Activated B cell treated with CpG ODN at 0.5 μM for 24 hours (primary cell): ENCODE measurements around the gene NCF2. TPM values are rescaled to one million over a fixed set of nuclear protein-coding genes. Genes with fewer than 3 reads are reported as not detected.
A peak's percentile ranks its signal among the peaks of the same experiment; 100 is the strongest.

Source experiments
- ATAC-seq: fragments of 200-7000 bp; cut with Tn5 transposase; one replicate; pipeline ENCODE4 v1.10.0; 2021; ENCODE audit warnings: low read depth, mild to moderate bottlenecking, moderate library complexity
- CTCF ChIA-PET: fragments of 350-600 bp; sonication (Branson Sonifier 250); formaldehyde crosslinking; loops from one replicate; lab custom pipeline; 2021; ENCODE audit warnings: antibody characterized with exemption; lab: Charles Lee
- POLR2A ChIA-PET: fragments of 350-600 bp; sonication (Branson Sonifier 250); formaldehyde crosslinking; loops from one replicate; lab custom pipeline; 2021; ENCODE audit warnings: antibody characterized with exemption; lab: Charles Lee
- DNase-seq: peaks from one replicate; pipeline ENCODE4 v3.0.0; 2022
- H3K27ac Mint-ChIP-seq: one replicate; pipeline ENCODE4 v1.8.0; 2020; ENCODE audit warnings: mixed read lengths
- H3K27me3 Mint-ChIP-seq: one replicate; pipeline ENCODE4 v1.8.0; 2021; ENCODE audit warnings: mixed read lengths
- H3K36me3 Mint-ChIP-seq: one replicate; pipeline ENCODE4 v1.8.0; 2021; ENCODE audit warnings: low read depth, mixed read lengths
- H3K4me1 Mint-ChIP-seq: one replicate; pipeline ENCODE4 v1.8.0; 2021; ENCODE audit warnings: mixed read lengths
- H3K4me3 Mint-ChIP-seq: one replicate; pipeline ENCODE4 v1.8.0; 2020; ENCODE audit warnings: mild to moderate bottlenecking, mixed read lengths
- H3K9me3 Mint-ChIP-seq: one replicate; pipeline ENCODE4 v1.8.0; 2020; ENCODE audit warnings: mixed read lengths
- CTCF ChIP-seq: fragments of 200-600 bp; IDR thresholded peaks from one replicate; pipeline ENCODE4 v1.8.0; 2022; ENCODE audit warnings: antibody characterized with exemption, mild to moderate bottlenecking
- intact Hi-C: fragments of 100-400 bp; cut with micrococcal nuclease; formaldehyde crosslinking; loops from one replicate; pipeline ENCODE4 v1.15.1; 2024
- total RNA-seq: library from RNA; stranded (reverse); gene quantifications from 2 replicates; pipeline ENCODE4 v1.2.3, GENCODE V29; 2022

The NCF2 gene
- total RNA-seq, 1 donor from 2014 or later = 101 TPM

DNA sequence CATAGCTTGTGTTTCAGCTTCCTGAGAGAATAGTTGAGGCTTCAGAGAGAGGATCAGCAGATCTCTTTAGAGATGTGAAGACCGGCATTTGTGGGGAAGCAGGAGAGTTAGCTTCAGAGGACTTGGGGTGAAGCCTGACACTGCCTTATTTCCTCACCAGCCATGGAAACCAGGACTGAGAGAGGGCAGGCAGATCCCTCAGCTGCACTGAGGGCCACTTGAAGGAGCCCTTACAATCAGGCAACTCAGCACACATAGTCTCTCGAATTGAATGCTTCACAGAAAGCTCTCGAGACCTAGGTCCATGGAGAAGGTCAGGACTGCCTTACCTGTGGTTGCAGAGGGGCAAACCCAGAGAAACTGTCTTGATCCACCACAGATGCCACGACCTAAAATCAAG, 19.8 kb downstream of the NCF2 start:
- H3K4me3 Mint-ChIP-seq = no peak overlapping the region
- H3K36me3 Mint-ChIP-seq = peaks cover 74% of the 10 kb centered on the region
- intact Hi-C loops = no loop called here
- H3K9me3 Mint-ChIP-seq = no peaks in the 10 kb centered on the region
- TF ChIP-seq CTCF = no peak
- no peaks in the 10 kb centered on the region for H3K27me3 Mint-ChIP-seq
- ChIA-PET POLR2A (interaction anchor here (1.2 kb wide), 1 partner anchor 10 kb away, joined by 5 read pairs; no protein-coding TSS in a partner anchor), CTCF (interaction anchor here (0.9 to 2.0 kb wide), 2 partner anchors 10 to 29 kb away, joined by 3 to 6 read pairs; no protein-coding TSS in a partner anchor)
- DNase-seq = no peak
- no peak for ATAC-seq
- no peak overlapping the region for H3K27ac Mint-ChIP-seq
- peaks cover 24% of the 10 kb centered on the region for H3K4me1 Mint-ChIP-seq

DNA sequence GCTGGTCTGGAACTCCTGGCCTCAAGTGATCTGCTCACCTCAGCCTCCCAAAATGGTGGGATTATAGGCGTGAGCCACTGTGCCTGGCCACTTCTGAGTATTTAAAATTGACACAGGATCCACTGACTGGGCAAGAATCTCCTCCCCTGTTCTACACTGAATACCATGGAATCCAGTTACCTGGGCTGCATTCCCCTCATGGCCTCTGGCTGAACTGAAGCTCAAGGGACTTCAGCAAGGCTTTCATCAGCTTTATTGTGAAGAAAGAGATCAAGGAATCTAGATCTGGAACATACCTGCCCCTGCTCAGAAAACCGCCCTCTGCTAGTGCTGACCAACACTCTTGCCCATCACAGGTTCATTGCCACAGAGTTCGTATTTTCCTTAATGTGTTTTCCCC, 20.5 kb downstream of the NCF2 start:
- Mint-ChIP-seq H3K4me3 (no peak overlapping the region), H3K36me3 (peaks cover 78% of the 10 kb centered on the region), H3K27ac (no peak overlapping the region), H3K4me1 (peaks cover 24% of the 10 kb centered on the region), H3K27me3 (no peaks in the 10 kb centered on the region), H3K9me3 (no peaks in the 10 kb centered on the region)
- ATAC-seq (no peak), DNase-seq (no peak)
- intact Hi-C loops = loop anchor here (2.0 kb wide), 1 partner anchor 15 kb away; no protein-coding TSS in a partner anchor
- POLR2A ChIA-PET = interaction anchor here (1.0 to 2.0 kb wide), 2 partner anchors 20 to 21 kb away, joined by 5 to 6 read pairs; no protein-coding TSS in a partner anchor
- TF ChIP-seq CTCF = no peak
- CTCF ChIA-PET = interaction anchor here (0.9 to 2.0 kb wide), 2 partner anchors 11 to 29 kb away, joined by 3 to 6 read pairs; no protein-coding TSS in a partner anchor

- Mint-ChIP-seq H3K27me3 (no peaks in the 10 kb centered on the region), H3K4me3 (no peak overlapping the region), H3K36me3 (peaks cover 73% of the 10 kb centered on the region), H3K4me1 (peaks cover 24% of the 10 kb centered on the region), H3K27ac (no peak overlapping the region), H3K9me3 (no peaks in the 10 kb centered on the region)
- no peak for TF ChIP-seq CTCF
- no peak for DNase-seq
- ChIA-PET POLR2A (interaction anchor here (1.0 to 2.6 kb wide), 3 partner anchors 20 to 22 kb away, joined by 5 to 11 read pairs (median 6); partner anchors contain the start of gene NCF2), CTCF (interaction anchor here (1.1 to 2.0 kb wide), 2 partner anchors 11 to 18 kb away, joined by 5 to 6 read pairs; no protein-coding TSS in a partner anchor)
- no peak for ATAC-seq
- intact Hi-C loops = loop anchor here (2.0 kb wide), 1 partner anchor 14 kb away; no protein-coding TSS in a partner anchor
Measured at GRCh38 chr1:183569141-183569540, 21.1 kb downstream of the NCF2 start.

DNA sequence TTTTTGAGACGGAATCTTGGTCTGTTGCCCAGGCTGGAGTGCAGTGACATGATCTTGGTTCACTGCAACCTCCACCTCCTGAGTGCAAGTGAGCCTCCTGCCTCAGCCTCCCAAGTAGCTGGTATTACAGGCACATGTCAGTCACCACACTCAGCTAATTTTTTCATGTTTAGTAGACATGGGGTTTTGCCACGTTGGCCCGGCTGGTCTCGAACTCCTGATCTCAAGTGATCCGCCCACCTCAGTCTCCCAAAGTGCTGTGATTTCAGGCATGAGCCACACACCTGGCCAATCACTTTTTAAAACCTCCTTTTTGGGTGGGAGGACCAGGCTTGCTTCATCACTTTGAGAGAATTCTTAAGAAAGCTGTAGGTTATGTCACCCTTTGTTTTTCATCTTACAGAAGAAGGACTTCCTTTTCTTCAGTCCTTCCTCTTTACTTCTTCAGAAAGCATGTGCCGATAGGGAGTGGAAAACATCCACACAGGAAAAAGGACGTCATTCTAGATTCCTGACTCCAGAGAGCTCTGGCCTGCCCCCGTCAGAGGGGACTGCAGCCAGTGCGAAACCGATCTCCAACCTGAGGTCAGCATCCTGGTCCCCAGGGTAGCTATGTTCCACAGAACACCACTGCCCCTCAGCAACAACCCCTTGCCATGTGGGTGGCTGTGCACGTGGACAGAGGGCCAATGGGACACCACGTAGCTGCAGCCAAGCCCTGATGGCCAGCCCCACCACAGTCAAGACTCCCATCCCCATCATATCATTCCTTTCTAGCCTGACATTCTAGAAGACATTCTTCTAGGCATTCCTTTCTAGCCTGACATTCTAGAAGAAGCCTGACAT, 21.9 kb downstream of the NCF2 start:
- TF ChIP-seq CTCF = no peak
- H3K4me1 Mint-ChIP-seq = peaks cover 24% of the 10 kb centered on the region
- peak overlapping the region; percentile 32 for H3K27ac Mint-ChIP-seq
- no peaks in the 10 kb centered on the region for H3K27me3 Mint-ChIP-seq
- H3K9me3 Mint-ChIP-seq = no peaks in the 10 kb centered on the region
- no peak for ATAC-seq
- peaks cover 72% of the 10 kb centered on the region for H3K36me3 Mint-ChIP-seq
- ChIA-PET POLR2A (interaction anchor here (0.6 to 2.6 kb wide), 5 partner anchors 14 to 59 kb away, joined by 3 to 15 read pairs (median 6); partner anchors contain the start of gene NCF2), CTCF (interaction anchor here (0.6 to 2.0 kb wide), 6 partner anchors 12 to 346 kb away, joined by 3 to 6 read pairs (median 3); no protein-coding TSS in a partner anchor)
- intact Hi-C loops = loop anchor here (2.0 kb wide), 1 partner anchor 14 kb away; no protein-coding TSS in a partner anchor
- DNase-seq = no peak
- H3K4me3 Mint-ChIP-seq = no peak overlapping the region
